NCI-H510A (cell line): ENCODE measurements around the gene CT45A3.
"Not testable (repeated sequence)": the region's sequence is repeated elsewhere in the genome, so short reads cannot be mapped to it uniquely, and the experiment has no call there.

Experiments used
- DNase-seq: peaks from one replicate; lab custom pipeline; 2025; lab: John Stamatoyannopoulos, UW

Gene CT45A3, protein sequence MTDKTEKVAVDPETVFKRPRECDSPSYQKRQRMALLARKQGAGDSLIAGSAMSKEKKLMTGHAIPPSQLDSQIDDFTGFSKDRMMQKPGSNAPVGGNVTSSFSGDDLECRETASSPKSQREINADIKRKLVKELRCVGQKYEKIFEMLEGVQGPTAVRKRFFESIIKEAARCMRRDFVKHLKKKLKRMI

DNA sequence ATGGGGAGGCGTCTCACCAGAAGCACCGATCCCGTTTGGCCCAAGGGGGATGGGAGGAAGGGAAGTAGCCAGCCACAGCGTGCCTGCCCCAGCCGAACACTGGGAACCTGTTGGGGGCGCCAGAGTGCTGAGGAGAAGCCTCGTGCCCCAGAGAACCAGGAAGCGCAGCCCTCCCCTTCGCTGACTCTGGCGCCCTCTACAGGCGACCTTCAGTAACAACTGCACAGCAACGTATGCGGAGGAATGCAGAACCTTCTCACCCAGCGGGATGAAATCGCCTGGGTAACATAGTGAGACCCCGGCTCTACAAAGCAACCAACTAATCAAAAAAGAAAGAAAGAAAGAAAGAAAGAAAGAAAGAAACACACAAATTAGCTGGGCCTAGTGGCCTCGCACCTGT, at the start of gene CT45A3:
TSS of gene CT45A3 (minus strand) at position 101 of the 400 bp plus-strand sequence. CDS start 3,747 bp downstream, outside the sequence.
- DNase-seq = not testable (repeated sequence)

DNA sequence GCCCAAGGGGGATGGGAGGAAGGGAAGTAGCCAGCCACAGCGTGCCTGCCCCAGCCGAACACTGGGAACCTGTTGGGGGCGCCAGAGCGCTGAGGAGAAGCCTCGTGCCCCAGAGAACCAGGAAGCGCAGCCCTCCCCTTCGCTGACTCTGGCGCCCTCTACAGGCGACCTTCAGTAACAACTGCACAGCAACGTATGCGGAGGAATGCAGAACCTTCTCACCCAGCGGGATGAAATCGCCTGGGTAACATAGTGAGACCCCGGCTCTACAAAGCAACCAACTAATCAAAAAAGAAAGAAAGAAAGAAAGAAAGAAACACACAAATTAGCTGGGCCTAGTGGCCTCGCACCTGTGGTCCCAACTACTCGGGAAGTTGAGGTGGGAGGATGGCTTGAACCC, 34.7 kb upstream of the CT45A3 start, which contains the start of gene CT45A6:
TSS of gene CT45A6 (minus strand) at position 101 of the 400 bp plus-strand sequence. CDS start 3,794 bp downstream, outside the sequence.
- DNase-seq = not testable (repeated sequence)

DNA sequence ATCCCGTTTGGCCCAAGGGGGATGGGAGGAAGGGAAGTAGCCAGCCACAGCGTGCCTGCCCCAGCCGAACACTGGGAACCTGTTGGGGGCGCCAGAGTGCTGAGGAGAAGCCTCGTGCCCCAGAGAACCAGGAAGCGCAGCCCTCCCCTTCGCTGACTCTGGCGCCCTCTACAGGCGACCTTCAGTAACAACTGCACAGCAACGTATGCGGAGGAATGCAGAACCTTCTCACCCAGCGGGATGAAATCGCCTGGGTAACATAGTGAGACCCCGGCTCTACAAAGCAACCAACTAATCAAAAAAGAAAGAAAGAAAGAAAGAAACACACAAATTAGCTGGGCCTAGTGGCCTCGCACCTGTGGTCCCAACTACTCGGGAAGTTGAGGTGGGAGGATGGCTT, 17.4 kb upstream of the CT45A3 start, which contains the start of gene CT45A5:
TSS of gene CT45A5 (minus strand) at position 101 of the 400 bp plus-strand sequence. CDS start 3,774 bp downstream, outside the sequence.
- DNase-seq = not testable (repeated sequence)

DNA sequence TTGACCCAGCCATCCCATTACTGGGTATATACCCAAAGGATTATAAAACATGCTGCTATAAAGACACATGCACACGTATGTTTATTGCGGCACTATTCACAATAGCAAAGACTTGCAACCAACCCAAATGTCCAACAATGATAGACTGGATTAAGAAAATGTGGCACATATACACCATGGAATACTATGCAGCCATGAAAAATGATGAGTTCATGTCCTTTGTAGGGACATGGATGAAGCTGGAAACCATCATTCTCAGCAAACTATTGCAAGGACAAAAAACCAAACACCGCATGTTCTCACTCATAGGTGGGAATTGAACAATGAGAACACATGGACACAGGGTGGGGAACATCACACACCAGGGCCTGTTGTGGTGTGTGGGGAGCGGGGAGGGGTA, 23.3 kb downstream of the CT45A3 start:
- DNase-seq = not testable (repeated sequence)

DNA sequence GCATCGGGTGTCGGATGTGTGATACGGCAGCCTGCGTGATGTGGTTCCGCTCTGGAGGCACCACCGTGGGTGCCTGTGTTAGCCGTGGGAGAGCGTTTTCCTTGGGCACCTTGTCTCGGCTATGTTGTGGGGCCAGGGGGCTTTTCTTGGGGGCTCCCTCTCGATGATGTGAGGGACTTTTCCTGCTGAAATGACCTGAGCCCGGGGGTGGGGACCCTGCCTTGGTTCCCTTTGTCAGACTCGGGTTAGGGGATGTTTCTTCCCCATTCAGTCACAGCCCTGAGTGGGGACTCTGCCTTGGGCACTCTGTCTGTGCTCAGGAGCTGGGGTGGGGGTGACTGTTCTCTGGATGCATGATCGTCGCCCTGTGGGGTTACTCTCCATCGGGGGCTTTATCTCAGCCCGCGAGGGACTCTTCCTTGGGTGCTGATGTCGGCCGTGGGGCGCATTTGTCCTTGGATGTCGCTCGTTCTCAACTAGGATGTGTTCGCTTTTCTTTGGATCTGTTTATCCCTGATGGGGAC, 26.7 kb downstream of the CT45A3 start:
- no peak for DNase-seq

DNA sequence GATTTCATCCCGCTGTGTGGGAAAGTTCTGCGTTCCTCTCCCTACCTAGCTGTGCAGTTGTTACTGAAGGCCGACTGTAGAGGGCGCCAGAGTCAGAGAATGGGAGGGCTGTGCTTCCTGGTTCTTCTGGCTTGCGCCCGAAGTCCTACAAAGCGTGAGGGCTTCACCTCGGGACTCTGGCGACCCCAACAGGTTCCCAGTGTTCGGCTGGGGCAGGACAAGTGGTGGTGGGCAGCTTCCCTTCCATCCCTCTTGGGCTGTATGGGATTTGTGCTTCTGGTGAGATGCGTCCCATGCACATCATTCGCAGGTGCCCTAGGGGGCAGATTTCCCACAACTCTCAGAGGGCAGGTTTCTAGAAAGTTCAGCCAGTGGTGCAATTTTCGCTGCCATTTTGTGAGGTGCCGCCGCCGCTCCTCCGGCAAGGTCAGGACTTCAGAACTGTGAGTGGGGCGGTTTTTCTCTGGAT, 27.3 kb downstream of the CT45A3 start:
- DNase-seq = no peak

DNA sequence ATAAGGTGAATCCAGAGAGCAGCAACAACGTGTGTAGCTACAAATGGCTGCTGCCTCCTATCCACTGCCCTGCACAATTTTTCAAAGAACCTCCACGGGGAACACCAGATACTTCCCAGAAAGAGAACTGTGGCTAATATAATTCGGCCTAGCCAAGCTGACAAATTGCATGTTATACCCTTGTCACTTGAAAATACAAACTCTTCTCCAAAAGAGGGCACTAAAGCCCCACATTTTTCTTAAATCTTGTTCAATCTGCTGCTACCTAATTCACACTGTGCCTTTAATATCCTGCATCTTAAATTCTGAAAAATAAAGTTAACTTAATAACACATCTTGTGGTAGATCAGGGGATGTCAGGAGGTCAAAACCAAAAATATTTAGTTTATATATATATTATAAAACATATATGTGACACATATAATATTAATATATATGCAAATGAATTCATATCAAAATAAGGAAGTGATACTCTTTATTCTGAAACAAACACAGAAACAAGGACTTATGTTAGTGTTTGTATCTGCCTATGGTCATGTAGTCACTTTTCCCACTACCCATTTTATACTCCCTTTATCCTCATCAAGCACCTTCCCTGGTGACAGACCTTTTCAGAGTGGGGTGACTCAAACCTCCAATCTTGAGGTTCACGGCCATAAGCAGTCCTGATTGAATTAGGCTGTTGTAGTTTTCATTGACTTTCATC, 30.5 kb downstream of the CT45A3 start:
- DNase-seq = no peak

DNA sequence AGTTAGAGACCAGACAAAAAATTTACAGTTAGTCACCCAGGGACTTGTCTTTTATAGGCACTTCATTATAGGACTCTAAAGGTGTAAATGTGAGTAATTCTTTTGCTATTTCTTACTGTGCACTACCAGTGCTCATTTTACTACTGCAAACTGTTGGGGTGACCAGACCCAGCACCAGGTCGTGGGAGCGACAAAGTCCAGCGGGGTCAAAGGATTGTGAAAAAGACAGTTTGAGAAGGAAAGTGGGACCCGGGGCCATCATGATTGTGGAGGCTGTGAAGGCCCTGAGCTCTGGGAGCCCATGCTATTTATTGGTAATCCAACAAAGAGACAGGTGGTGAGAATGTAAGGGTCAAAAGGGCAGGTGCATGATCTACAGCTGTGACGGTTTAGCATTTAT, 33.3 kb downstream of the CT45A3 start:
- not testable (repeated sequence) for DNase-seq

DNA sequence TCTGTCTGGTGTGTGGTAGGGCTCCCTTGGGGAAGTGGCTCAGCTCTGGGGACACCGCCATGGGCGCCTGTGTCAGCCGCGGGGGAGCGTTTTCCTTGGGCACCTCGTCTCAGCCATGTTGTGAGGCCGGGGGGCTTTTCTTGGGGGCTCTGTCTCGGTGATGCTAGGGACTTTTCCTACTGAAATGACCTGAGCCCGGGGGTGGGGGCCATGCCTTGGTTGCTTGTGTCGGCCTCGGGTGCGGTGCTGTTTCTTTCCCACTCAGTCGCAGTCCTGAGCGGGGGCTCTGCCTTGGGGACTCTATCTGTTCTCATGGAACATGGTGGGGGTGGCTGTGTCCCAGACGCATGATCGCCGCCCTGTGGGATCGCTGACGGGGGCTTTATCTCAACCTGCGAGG, 54.2 kb downstream of the CT45A3 start:
- DNase-seq = no peak

DNA sequence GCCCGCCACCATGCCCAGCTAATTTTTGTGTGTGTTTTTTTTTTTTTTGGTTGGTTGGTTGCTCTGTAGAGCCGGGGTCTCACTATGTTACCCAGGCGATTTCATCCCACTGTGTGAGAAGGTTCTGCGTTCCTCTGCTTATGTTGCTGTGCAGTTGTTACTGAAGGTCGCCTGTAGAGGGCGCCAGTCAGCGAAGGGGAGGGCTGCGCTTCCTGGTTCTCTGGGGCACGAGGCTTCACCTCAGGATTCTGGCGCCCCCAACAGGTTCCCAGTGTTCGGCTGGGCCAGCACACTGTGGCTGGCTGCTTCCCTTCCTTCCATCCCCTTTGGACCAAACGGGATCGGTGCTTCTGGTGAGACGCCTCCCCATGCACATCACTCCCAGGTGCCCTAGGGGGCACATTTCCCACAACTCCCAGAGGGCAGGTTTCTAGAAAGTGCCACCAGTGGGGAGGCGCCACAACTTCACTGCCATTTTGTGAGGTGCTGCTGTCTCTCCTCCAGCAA, 54.8 kb downstream of the CT45A3 start, which contains the start of gene CT45A1:
TSS of gene CT45A1 (plus strand) at position 457 of the 507 bp plus-strand sequence. CDS start 5,302 bp downstream, outside the sequence.
- not testable (repeated sequence) for DNase-seq
